NCI-H1105 treated with DMSO at 0.1 percent for 48 hours (cell line): ENCODE measurements around the gene OR7G2.
A peak's percentile ranks its signal among the peaks of the same experiment; 100 is the strongest.

Source experiments
- DNase-seq: peaks from one replicate; lab custom pipeline; 2025; lab: John Stamatoyannopoulos, UW

Gene OR7G2

GRCh38 chr19:9107375-9107774 lies at the start of gene OR7G2:
Gene OR7G2 (minus strand): TSS chr19:9107475. CDS start chr19:9103243, 4,232 bp downstream.
- DNase-seq: no peak

DNA sequence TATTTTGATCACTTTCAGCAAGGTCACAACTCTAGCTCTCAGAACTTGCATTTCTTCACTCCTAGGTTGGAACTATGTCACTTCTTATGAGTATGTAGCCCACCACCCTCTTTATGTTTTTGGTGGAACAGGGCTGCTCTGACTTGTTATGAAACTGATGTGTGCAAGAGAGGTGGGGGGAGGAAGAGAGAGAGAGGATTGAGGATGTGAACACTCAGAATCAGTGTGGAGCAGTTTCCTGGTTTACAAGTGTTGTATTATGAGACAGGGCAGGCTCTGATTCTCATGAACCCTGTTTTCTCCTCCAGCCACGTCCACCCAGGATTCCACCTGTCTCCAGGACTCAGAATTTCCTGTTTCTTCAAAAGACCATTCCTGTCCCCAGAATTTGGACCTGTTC lies 49.0 kb upstream of the OR7G2 start:
- DNase-seq: no peak

DNA sequence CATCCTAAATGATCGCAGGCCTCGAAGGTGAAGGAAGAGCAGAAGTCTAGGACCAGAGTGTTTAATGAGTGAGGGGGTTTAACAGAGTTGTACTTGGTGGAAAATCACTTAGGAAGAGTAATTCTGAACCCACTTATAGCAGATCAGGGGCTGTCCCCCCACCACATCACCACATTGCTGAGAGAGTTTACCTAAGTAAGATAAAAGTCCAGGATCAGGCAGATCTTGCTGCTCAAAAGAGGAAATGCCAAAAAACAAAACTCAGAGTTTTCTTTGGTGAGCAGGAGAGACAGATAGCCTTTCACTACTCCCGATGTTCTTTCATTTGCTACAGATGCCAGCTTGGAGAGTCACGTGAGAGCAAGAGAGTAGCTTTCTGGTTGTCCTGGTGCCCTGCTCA lies 48.3 kb upstream of the OR7G2 start:
- DNase-seq: no peak

GRCh38 chr19:9151367-9151766 lies 44.1 kb upstream of the OR7G2 start:
- no peak for DNase-seq

GRCh38 chr19:9150650-9151049 lies 43.4 kb upstream of the OR7G2 start:
- no peak for DNase-seq

- no peak for DNase-seq
Observed at GRCh38 chr19:9149997-9150396, 42.7 kb upstream of the OR7G2 start.

GRCh38 chr19:9148697-9149096 lies 41.4 kb upstream of the OR7G2 start:
- no peak for DNase-seq

DNA sequence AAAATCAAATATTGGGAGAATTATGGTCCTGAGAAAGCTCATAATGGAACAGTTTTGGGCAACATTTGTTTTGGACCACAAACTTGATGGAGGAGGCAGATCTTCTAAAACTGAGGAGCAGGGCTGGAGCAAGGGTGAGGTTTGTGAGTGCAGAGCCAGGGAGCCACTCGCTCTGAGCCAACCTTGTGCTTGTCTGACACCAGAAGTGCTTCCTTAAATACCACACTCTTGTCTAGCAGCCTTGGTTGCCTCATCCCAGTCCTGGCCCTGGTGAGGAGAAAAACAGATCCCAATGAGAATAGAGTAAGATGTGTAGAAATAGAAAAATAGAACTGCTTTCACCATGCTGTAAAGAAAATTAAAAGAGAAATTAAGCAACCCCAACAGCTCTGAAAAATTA lies 39.6 kb upstream of the OR7G2 start:
- DNase-seq: no peak

DNA sequence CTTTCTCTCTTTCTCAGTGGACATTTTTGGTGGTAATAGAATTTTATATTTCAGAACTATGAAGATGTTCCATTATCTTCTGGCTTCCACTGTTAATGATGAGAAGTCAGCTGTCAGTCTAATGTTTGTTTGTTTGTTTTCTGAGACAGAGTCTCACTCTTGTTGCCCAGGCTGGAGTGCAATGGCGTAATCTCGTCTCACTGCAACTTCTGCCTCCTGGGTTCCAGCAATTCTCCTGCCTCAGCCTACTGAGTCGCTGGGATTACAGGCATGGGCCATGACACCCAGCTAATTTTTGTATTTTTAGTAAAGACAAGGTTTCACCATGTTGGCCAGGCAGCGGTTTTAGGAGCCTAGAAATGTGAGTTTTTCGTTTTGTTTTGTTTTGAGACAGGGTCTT lies 37.6 kb upstream of the OR7G2 start:
- DNase-seq: no peak

GRCh38 chr19:9140159-9140874 lies 33.0 kb upstream of the OR7G2 start, which contains the start of gene ZNF317:
Gene ZNF317 (plus strand): TSS chr19:9140397. CDS start chr19:9156017, 15,620 bp downstream.
- peak; percentile 91 for DNase-seq

GRCh38 chr19:9139609-9140158 lies 32.4 kb upstream of the OR7G2 start:
- peak; percentile 32 for DNase-seq

GRCh38 chr19:9132422-9132821 lies 25.1 kb upstream of the OR7G2 start:
- DNase-seq: no peak

DNA sequence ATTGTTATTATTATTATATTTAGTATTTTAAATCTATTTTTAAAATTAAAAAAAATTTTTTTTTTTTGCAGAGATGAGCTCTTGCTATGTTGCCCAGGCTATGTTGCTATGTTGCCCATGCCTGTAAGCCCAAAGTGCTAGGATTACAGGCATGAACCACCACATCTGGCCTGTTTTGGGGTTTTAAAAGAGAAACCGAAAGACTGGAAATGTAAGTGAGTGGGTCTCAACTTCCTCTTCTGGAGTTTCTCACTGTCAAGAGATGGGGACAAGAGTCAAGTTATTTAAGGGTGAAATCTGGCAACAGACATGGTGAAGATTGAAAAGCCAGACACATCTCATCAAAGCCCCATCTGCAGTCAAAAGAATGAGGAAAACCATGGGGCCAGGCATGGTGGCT lies 23.7 kb upstream of the OR7G2 start:
- DNase-seq: no peak

- DNase-seq: no peak
Observed at GRCh38 chr19:9128171-9128570, 20.9 kb upstream of the OR7G2 start.

- no peak for DNase-seq
Observed at GRCh38 chr19:9126900-9127405, 19.7 kb upstream of the OR7G2 start, which contains the start of gene OR7G3. Gene OR7G3 (minus strand): TSS chr19:9126950. CDS start chr19:9126950, 0 bp downstream.

GRCh38 chr19:9116547-9116946 lies 9.3 kb upstream of the OR7G2 start:
- no peak for DNase-seq

DNA sequence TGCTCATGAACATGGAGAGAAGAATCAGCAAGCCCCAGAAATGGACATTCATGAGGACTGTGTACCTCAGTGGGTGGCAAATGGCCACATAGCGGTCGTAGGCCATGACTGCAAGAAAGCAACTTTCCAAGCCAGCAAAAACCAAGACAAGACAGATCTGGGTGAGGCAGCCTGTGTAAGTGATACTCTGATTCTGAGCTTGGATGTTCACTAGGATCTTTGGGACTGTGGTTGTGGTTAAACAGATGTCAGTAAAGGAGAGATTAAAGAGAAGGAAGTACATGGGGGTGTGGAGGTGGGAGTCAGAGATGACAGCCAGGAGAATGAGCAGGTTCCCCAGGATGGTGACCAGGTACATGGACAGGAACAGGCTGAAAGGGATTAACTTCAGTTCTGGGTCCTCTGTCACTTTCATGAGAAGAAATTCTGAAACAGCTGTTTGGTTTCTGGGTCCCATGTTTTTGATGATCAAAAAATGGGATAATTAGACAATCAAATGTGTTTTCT lies 8.1 kb upstream of the OR7G2 start, which contains the start of gene OR7G1:
OR7G1 (minus strand) TSS at position 457 of the 507 bp plus-strand sequence; CDS start at position 457, 0 bp downstream.
- no peak for DNase-seq

GRCh38 chr19:9109959-9110358 lies 2.7 kb upstream of the OR7G2 start:
- no peak for DNase-seq

GRCh38 chr19:9086761-9087160 lies 20.5 kb downstream of the OR7G2 start, which contains the start of gene OR1M1:
Gene OR1M1 (plus strand): TSS chr19:9087061. CDS start chr19:9093245, 6,184 bp downstream.
- DNase-seq: no peak

DNA sequence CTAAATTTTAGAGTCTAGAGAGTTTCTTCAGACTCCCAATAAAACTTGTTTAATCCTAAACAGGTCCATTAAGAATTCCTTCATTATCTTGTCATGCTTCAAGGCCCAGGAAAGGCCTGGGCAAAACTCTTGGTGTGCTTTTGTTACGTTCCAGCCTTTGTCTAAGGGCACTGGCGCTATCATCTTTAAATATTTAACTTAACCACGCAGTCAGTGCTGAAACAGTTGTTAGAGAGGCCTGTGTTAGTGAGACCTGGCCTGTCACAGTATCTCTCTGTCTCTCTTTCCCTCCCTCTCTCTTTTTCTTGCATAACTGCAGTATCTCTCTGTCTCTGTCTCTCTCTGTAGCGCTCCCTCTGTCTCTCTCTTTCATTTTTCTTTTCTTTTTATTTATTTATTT lies 28.6 kb downstream of the OR7G2 start:
- no peak for DNase-seq

DNA sequence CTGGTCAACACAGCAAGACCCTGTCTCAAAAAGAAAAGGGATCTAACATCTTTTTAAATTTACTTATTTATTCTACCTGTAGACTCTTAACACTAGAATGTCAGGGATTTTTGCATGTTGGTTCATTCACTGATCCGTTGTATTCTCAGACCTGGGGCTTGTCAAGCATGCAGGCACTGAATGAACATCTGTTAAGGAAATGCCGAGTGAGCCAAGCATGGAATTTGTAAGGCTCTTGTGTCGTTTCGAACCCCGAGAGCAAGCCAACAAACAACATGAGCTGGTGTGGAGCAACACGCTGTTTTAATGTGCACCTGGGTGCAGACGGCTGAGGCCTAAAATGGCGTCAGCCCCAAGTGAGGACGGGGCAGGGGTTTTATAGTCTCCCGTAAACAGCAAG lies 30.4 kb downstream of the OR7G2 start:
- no peak for DNase-seq

DNA sequence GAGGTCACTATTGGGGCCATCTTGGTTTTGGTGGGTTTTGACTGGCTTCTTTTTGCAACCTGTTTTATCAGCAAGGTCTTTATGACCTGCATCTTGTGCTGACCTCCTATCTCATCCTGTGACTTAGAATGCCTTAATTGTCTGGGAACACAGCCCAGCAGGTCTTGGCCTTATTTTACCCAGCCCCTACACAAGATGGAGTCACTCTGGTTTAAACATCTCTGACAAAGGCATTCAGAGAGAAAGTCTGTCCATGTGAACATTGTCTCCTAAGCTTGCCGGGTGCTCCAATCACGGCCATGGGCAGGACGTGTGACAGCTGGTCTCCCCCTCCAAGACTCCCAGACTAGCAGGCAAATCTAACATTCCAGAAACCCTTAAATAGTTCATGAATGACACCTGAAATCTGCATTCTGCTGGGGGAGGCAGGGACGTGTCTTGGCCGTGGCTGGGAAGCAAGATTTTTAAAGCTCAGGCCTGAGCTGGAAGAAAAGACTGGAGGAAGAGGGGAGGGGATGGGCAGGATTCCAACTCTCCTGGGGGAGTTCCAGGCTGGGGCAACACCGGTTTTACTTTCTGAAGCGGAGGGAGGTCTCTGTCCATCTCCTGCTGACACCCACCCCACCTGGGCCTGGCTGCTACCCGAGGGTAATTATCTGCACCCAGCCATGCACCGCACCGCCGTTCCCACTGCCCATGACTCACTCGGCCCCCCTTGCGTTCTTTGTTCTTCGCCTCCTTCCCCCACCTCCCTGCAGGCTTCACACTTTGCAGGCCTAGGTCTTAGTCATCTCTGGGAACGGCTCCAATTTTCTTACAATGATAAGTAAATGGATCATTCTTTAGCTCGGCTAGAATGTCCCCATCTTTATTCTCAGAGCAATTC lies 32.0 kb downstream of the OR7G2 start:
- DNase-seq: peak; percentile 45
